ENCODE results near the gene TTLL1. TPM values are rescaled to one million over a fixed set of nuclear protein-coding genes. Genes with fewer than 3 reads are reported as not detected.

TTLL1 gene
- total RNA-seq, 1 donor from 2014 or later: 9.4 TPM

GRCh38 chr22:42990131-42990838, 98.9 kb downstream of the TTLL1 start:
- Histone ChIP-seq H3K9me3 (ENCODE audit: low read depth) (no peaks in the 10 kb centered on the region), H3K4me1 (peaks cover 13% of the 10 kb centered on the region), H3K4me2 (no peak overlapping the region), H3K79me2 (ENCODE audit: low read depth) (peaks cover 96% of the 10 kb centered on the region), H3K4me3 (no peak overlapping the region), H2AFZ (replicated peaks) (no peak overlapping the region), H3K27ac (no peak overlapping the region), H3F3A (ENCODE audit: low read depth) (peaks cover 3% of the 10 kb centered on the region), H3K36me3 (no peaks in the 10 kb centered on the region), H4K20me1 (ENCODE audit: low read depth) (peaks cover 72% of the 10 kb centered on the region), H3K27me3 (no peaks in the 10 kb centered on the region), H3K9ac (no peak overlapping the region)
- TF ChIP-seq EZH2 (IDR thresholded peaks at IDR 0.05) (no peak), CTCF (IDR thresholded peaks at IDR 0.05) (peak; percentile 15)
- H3K9me3 Mint-ChIP-seq: no peaks in the 10 kb centered on the region
- no peak overlapping the region for H3K4me3 Mint-ChIP-seq
- no peaks in the 10 kb centered on the region for H3K27me3 Mint-ChIP-seq (ENCODE audit: insufficient read depth, low read depth)
- peaks cover 14% of the 10 kb centered on the region for H3K36me3 Mint-ChIP-seq
- DNase-seq (ENCODE audit: low spot score): peak; percentile 26
- H3K4me1 Mint-ChIP-seq: peaks cover 35% of the 10 kb centered on the region
- H3K27ac Mint-ChIP-seq: no peak overlapping the region

Other genes starting within 250 kb of the TTLL1 start
- gene ARFGAP3, start 232.1 kb downstream of the TTLL1 start, total RNA-seq (ENCODE audit: low replicate concordance): 41.3 and 53.9 TPM in 2 replicates
- gene PACSIN2, start 74.2 kb downstream of the TTLL1 start, total RNA-seq (ENCODE audit: low replicate concordance): 38.1 and 48.7 TPM in 2 replicates
- gene BIK, start 21.4 kb upstream of the TTLL1 start, total RNA-seq (ENCODE audit: low replicate concordance): 1.6 and 2.2 TPM in 2 replicates
- gene MCAT, start 54.0 kb upstream of the TTLL1 start, total RNA-seq (ENCODE audit: low replicate concordance): 10.5 and 25.4 TPM in 2 replicates
- gene TSPO, start 62.2 kb upstream of the TTLL1 start, total RNA-seq (ENCODE audit: low replicate concordance): 1.6 and 9.9 TPM in 2 replicates
- gene TTLL12, start 97.7 kb upstream of the TTLL1 start, total RNA-seq (ENCODE audit: low replicate concordance): 27.8 and 73.2 TPM in 2 replicates

Data from neural progenitor cell (in vitro differentiated cells).